OCI-LY1 (cell line): ENCODE measurements around the gene NMRK2.

Experiments
- EZH2 ChIP-seq: fragments of 200-600 bp; sonication (generic), shearing (Covaris generic); IDR thresholded peaks from 2 replicates; pipeline ENCODE4 v1.8.0; 2017; ENCODE audit warnings: borderline replicate concordance, mixed run types, mild to moderate bottlenecking, antibody characterized with exemption, low read length, moderate library complexity, mixed read lengths
- TF ChIP-seq, protein P1 (sequence below): fragments of 200-600 bp; sonication (generic), shearing (Covaris generic); IDR thresholded peaks from 2 replicates; pipeline ENCODE4 v1.5.1; 2017; ENCODE audit warnings: mild to moderate bottlenecking, antibody characterized with exemption, low read length, moderate library complexity, mixed read lengths

DNA sequence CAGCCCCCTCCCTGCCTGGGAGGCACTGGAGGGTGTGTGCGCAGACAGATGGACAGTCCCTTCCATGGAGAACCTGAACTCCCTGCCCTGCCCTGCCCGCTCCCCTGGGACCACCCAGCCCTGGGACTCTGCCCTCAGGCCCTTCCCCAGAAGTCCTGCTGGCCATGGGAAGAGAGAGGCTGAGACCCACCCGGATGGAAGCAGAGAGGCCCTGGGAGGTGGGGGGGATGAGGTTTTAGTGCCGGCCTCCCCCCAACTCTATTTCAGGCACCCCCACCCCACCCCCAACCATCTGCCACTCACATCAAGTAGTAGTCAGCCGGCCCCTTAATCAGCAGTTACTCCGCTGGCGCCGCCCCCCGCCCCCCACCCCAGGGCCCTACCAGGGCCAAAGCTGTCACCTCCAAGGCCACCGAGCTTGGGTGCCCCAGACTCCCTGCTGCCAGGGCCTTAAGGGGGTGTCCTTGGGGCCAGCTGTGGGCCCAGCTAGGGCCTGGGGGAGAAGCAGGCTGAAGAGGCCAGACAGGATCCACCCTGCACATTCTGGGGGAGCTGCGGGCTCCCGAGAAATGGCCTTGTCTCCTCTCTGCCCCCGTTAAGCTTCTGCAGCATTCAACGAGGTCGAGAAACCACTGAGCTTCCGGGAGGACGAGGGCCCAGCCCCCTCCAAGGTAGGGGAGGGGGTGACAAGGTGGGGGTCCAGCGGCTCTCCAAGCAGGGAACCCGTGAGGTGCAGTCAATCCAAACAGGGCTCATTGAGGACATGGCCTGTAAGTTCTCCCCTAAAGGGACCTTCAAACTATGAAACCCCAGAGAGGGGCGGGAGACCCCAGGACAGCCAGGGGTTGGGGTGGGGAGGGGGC lies 17.4 kb downstream of the NMRK2 start:
- no peak for TF ChIP-seq EZH2
- TF ChIP-seq, protein P1, sequence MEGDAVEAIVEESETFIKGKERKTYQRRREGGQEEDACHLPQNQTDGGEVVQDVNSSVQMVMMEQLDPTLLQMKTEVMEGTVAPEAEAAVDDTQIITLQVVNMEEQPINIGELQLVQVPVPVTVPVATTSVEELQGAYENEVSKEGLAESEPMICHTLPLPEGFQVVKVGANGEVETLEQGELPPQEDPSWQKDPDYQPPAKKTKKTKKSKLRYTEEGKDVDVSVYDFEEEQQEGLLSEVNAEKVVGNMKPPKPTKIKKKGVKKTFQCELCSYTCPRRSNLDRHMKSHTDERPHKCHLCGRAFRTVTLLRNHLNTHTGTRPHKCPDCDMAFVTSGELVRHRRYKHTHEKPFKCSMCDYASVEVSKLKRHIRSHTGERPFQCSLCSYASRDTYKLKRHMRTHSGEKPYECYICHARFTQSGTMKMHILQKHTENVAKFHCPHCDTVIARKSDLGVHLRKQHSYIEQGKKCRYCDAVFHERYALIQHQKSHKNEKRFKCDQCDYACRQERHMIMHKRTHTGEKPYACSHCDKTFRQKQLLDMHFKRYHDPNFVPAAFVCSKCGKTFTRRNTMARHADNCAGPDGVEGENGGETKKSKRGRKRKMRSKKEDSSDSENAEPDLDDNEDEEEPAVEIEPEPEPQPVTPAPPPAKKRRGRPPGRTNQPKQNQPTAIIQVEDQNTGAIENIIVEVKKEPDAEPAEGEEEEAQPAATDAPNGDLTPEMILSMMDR: no peak
